Testis (tissue), 3 donors: ENCODE results near the gene ZNF675. TPM values are rescaled to one million over a fixed set of nuclear protein-coding genes. Genes with fewer than 3 reads are reported as not detected.
"Not testable (repeated sequence)": the region's sequence is repeated elsewhere in the genome, so short reads cannot be mapped to it uniquely, and the experiment has no call there.

Experiments
- DNase-seq: peaks from one replicate; pipeline ENCODE4 v3.0.0-alpha.2; 2019
- H3K27ac ChIP-seq, 2 donors: fragments of 200-600 bp; sonication (generic); one replicate each; pipeline ENCODE4 v1.5.1; 2019
- H3K27me3 ChIP-seq: fragments of 200-600 bp; sonication (generic); one replicate; pipeline ENCODE4 v1.5.1; 2019
- H3K36me3 ChIP-seq: fragments of 200-600 bp; sonication (generic); one replicate; pipeline ENCODE4 v1.5.1; 2017; ENCODE audit warnings: low read depth; ENCODE audit errors: missing control alignments
- H3K4me1 ChIP-seq: fragments of 200-600 bp; sonication (generic); one replicate; pipeline ENCODE4 v1.5.1; 2019
- H3K4me3 ChIP-seq, 2 donors: fragments of 200-600 bp; sonication (generic); one replicate each; pipeline ENCODE4 v1.5.1; 2017 to 2019
- H3K9me3 ChIP-seq: fragments of 200-600 bp; sonication (generic); one replicate; pipeline ENCODE4 v1.5.1; 2017
- CTCF ChIP-seq, 3 experiments: fragments of 450-650 bp in 2 of 3; fragments of 200-600 bp in 1 of 3; sonication (generic) in 1 of 3; IDR thresholded peaks; one replicate each; pipeline ENCODE4 v1.5.1; 2016 to 2019; ENCODE audit warnings: antibody characterized with exemption in 3 of 3, mild to moderate bottlenecking in 2 of 3, moderate library complexity in 1 of 3
- POLR2A ChIP-seq: fragments of 450-650 bp; IDR thresholded peaks from one replicate; pipeline ENCODE4 v1.6.1; 2017; ENCODE audit warnings: antibody characterized with exemption, mild to moderate bottlenecking, moderate library complexity
- WGBS, 2 donors: methylation state at CpG; one replicate each; pipeline ENCODE4 v1.1.5; 2018; 5-methylcytosine and 5-hydroxymethylcytosine counted together
- intact Hi-C: fragments of 100-400 bp; cut with DNase I; formaldehyde crosslinking; loops from one replicate; pipeline ENCODE4 v1.15.1; 2023; ENCODE audit warnings: low total_unique reads
- polyA plus RNA-seq: library from polyadenylated mRNA; stranded (reverse); fragments of 350-450 nt; fragmentation: Illumina TruSeq; extraction: RNeasy Lipid Tissue Mini Kit (QIAGEN cat#74804); gene quantifications from one replicate; pipeline ENCODE4 v1.2.3, GENCODE V29; 2014; ENCODE audit warnings: low read depth, low replicate concordance; ENCODE audit not compliant: insufficient read depth
- total RNA-seq, 2 donors: library from RNA; depleted of rRNA; stranded (reverse); fragments of >200 nt; gene quantifications; one replicate each; pipeline ENCODE4 v1.2.3, GENCODE V29; 2016

Gene ZNF675
- total and polyA plus RNA-seq, 3 donors from 2014 or later, result 12.4 to 20.0 (median 16.7) TPM

GRCh38 chr19:23709347-23709746, 22.3 kb upstream of the ZNF675 start:
- TF ChIP-seq CTCF (IDR thresholded peaks at IDR 0.05), result no peak
- TF ChIP-seq POLR2A, result no peak
- intact Hi-C loops, result no loop called here
- H3K27me3 ChIP-seq, result no peaks in the 10 kb centered on the region
- H3K4me1 ChIP-seq, result no peaks in the 10 kb centered on the region
- no peak overlapping the region for H3K4me3 ChIP-seq
- H3K36me3 ChIP-seq, result no peaks in the 10 kb centered on the region
- DNase-seq, result no peak
- H3K9me3 ChIP-seq, result no peaks in the 10 kb centered on the region
- 39 to 44% methylated on average over 2 of the region's 2 CpGs for WGBS, 2 donors
- no peak overlapping the region for H3K27ac ChIP-seq

GRCh38 chr19:23706657-23707056, 19.6 kb upstream of the ZNF675 start:
- TF ChIP-seq POLR2A, result no peak
- no peak for TF ChIP-seq CTCF (IDR thresholded peaks at IDR 0.05)
- Histone ChIP-seq H3K4me3 (no peak overlapping the region), H3K36me3 (no peaks in the 10 kb centered on the region), H3K4me1 (no peaks in the 10 kb centered on the region), H3K27ac (no peak overlapping the region), H3K27me3 (no peaks in the 10 kb centered on the region), H3K9me3 (no peaks in the 10 kb centered on the region)
- DNase-seq, result no peak
- WGBS, 2 donors, result 75 to 90% methylated on average over 1 of the region's 1 CpG
- intact Hi-C loops, result no loop called here

DNA sequence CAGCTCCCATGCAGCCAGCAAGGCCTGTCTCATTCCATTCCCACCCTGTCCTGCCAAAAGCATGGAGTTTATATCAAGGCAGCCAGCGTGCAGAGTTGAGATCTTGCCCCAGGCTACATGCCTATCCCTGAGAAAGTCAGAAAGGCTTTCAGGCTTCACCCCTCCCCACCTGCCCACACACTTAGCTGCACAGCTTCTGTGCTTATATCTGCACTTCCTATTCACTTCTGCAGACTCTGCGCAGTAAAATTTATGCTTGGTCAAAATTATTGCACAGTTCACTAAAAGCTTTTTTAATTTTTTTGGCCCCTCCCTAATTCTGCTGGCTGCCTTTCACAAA, 12.5 kb upstream of the ZNF675 start:
- no peaks in the 10 kb centered on the region for H3K4me1 ChIP-seq
- H3K27ac ChIP-seq, result no peak overlapping the region
- H3K4me3 ChIP-seq, result no peak overlapping the region
- no peak for DNase-seq
- no peaks in the 10 kb centered on the region for H3K27me3 ChIP-seq
- H3K36me3 ChIP-seq, result no peaks in the 10 kb centered on the region
- intact Hi-C loops, result no loop called here
- no peak for TF ChIP-seq CTCF (IDR thresholded peaks at IDR 0.05)
- TF ChIP-seq POLR2A, result no peak
- no peaks in the 10 kb centered on the region for H3K9me3 ChIP-seq
- 72 to 77% methylated on average over 2 of the region's 2 CpGs for WGBS, 2 donors

- intact Hi-C loops, result no loop called here
- Histone ChIP-seq H3K9me3 (no peaks in the 10 kb centered on the region), H3K27ac (no peak overlapping the region), H3K27me3 (no peaks in the 10 kb centered on the region), H3K4me3 (no peak overlapping the region), H3K4me1 (no peaks in the 10 kb centered on the region), H3K36me3 (no peaks in the 10 kb centered on the region)
- TF ChIP-seq CTCF (IDR thresholded peaks at IDR 0.05), result no peak
- 62 to 63% methylated on average over 6 of the region's 6 CpGs for WGBS, 2 donors
- no peak for DNase-seq
Measured at GRCh38 chr19:23698711-23699520, 11.9 kb upstream of the ZNF675 start.

- H3K9me3 ChIP-seq, H3K27me3 ChIP-seq, H3K27ac ChIP-seq, intact Hi-C loops, H3K36me3 ChIP-seq, H3K4me1 ChIP-seq, DNase-seq, H3K4me3 ChIP-seq: not testable (repeated sequence)
- 64 to 77% methylated on average over 9 of the region's 9 CpGs for WGBS, 2 donors
Measured at GRCh38 chr19:23692937-23693336, 5.9 kb upstream of the ZNF675 start.
